ENCODE results near the gene MESP2.

Gene MESP2

DNA sequence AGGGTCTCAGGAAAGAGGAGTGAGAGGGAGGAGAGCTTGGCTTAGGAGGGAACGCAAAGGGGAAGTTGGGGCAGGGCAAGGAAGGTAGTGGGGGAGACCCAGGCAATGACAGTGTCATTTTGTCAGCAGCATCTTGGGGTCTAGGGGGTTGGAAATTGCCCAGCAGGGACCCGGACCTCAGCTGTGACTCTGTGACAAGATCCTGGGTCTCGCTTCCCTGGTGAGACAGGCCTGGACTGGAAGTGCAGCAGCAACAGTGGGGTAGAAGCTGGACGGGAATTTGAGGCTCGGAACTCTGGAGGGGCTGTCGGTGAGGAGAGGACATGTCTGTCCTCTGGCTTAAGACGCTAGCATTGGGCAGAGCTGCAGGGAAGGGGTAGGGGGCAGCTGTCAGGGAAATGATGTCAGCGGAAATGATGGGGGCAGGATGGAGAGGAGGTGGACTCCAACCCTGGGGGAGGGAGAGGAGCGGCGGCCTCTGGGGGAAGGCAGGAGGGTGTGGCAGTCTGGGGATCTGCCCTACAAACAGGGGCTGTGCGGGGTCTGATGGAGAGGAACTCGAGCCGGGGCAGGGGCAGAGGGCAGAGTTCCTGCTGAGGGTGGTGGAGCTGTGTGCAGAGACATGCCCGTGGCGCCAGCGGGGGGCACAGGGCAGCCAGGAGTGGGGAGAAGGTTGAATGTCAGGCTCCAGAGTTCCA is 26.2 kb downstream of the MESP2 start:
- DNase-seq (ENCODE audit: low read depth, low spot score): no peak
- in situ Hi-C loops (cut with HindIII; ENCODE audit: low sequenced_read_pairs): no loop called here
- H3K4me3 ChIP-seq (ENCODE audit: low read depth, low read length): no peak overlapping the region
- TF ChIP-seq, protein P1, sequence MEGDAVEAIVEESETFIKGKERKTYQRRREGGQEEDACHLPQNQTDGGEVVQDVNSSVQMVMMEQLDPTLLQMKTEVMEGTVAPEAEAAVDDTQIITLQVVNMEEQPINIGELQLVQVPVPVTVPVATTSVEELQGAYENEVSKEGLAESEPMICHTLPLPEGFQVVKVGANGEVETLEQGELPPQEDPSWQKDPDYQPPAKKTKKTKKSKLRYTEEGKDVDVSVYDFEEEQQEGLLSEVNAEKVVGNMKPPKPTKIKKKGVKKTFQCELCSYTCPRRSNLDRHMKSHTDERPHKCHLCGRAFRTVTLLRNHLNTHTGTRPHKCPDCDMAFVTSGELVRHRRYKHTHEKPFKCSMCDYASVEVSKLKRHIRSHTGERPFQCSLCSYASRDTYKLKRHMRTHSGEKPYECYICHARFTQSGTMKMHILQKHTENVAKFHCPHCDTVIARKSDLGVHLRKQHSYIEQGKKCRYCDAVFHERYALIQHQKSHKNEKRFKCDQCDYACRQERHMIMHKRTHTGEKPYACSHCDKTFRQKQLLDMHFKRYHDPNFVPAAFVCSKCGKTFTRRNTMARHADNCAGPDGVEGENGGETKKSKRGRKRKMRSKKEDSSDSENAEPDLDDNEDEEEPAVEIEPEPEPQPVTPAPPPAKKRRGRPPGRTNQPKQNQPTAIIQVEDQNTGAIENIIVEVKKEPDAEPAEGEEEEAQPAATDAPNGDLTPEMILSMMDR (IDR thresholded peaks at IDR 0.05; ENCODE audit: low read depth, low read length): no peak

DNA sequence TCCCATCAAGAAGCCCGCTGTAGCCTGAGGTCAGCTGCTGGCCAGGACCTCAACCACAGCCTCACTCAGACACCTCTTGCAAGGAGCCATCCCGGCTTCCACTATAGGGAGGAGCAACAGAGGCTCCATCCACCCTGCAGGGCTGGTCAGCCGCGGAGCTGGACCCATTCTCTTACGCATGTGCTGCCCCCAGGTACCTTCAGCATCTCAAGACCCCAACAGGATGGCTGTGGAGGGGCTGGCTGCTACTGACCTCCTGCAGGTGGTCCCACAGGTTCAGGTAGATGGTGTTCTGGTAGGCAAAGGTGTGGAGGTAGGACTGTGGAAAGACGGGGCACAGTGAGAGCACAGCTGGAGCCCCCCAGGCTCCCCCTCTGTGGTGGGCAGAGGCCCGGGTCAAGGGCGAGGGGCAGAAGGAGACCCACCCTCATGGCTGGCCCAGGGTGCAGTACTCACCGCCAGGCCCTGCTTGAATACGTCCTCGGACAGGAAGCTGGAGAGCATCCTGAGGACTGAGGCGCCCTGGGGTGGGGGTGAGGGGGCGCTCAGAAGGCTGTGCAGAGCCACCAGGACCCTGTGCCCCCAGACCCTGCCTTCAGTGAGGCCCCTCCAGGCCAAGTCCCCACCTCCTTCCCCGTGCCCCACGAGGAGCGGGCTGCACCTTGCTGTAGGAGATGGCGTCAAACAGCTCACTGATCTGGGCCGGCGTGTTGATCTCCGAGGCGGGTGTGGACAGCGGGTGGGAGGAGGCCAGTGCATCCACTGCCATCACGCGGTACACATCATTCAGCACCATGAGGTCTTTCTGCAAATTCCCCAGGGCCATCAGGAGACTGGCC is 27.1 kb downstream of the MESP2 start:
- H3K4me3 ChIP-seq (ENCODE audit: low read depth, low read length): no peak overlapping the region

DNA sequence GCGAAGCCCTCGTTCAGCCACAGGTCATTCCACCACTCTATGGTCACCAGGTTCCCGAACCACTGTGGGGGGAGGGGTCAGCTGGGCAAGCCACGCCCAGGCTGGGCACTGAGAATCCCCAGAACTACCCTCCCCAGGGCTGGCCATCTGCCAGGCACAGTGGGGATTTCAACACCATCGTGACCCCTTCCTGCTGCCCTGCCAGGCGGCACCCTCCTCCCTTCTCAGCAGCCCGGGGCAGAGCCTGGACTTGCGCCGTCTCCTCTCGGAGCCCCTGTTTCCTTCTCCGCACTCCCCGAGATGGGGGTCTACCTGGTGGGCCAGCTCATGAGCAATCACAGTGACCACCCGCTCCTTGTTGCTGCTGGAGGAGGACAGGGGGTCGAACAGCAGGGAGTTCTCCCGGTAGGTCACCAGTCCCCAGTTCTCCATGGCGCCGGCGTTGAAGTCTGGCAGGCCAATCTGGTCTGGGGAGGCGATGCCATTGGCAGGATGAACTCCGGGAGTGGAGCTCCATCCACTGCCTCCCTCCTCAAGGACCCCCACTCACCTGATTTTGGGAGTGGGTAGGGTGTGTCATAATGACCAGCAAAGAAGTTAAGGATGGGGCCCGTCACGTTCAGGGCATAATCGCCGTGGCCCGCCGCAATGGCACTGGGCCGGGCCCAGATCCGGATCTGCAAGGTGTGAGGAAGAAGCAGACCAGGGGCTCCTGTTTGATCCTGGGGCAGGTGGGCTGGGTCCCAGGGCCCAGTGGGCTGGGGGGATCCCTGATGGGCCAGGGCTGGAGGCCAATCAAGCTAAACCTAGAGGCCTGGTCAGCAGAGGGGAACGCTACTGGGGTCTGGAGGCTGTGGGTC is 28.0 kb downstream of the MESP2 start:
- no peak overlapping the region for H3K4me3 ChIP-seq (ENCODE audit: low read depth, low read length)
- in situ Hi-C loops (cut with HindIII; ENCODE audit: low sequenced_read_pairs): no loop called here
- TF ChIP-seq, protein P1 (IDR thresholded peaks at IDR 0.05; ENCODE audit: low read depth, low read length): no peak
- no peak for DNase-seq (ENCODE audit: low read depth, low spot score)

More for the DNA sequence above, 27.1 kb downstream of the MESP2 start:
- TF ChIP-seq, protein P1 (IDR thresholded peaks at IDR 0.05; ENCODE audit: low read depth, low read length): no peak
- DNase-seq (ENCODE audit: low read depth, low spot score): no peak
- in situ Hi-C loops (cut with HindIII; ENCODE audit: low sequenced_read_pairs): no loop called here

DNA sequence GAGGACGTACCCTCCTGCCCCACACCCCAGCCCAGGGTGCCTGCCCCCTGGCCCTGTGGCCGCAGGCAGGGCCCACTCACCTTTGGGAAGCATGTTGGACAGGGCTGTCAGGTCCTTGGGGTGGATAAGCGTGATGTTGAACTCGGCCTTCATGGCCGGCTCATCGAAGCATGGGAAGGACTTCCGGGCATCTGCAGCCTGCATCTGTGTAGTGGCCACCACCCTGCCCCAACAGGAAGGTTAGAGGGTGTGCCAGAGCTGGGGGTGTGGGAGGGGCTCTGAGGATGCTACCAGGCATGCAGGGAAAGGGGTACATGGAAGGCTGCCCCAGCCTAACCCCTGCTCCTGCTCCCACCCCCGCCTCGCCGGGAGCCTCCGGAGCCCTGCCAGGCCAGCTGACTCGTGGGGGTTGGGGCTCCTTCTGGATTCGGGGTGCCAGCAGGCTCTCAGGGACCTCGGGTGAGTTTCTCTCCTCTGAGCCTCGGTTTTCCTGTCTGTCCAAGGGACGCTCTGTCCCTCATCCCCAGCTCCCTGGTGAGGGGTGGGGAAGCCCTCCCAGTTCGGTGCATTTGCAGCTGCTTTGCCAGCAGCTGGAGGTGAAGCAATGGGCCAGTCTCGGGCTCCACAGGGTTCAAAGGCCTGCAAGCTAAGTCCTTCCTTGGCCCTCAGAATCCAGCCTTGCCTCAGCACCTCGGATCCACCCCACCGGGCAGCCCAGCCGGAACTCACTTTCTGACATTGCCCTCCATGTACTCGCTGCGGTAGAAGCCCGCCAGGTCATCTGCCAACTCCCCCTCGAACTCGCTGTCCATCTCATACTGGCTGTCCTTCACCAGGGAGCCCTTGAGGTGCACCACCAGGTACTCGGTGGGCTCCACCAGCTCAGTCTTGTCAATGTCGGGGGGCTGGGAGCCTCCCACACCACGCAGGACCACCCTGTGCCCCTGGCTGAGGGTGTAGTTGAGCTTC is 29.4 kb downstream of the MESP2 start:
- TF ChIP-seq, protein P1 (IDR thresholded peaks at IDR 0.05; ENCODE audit: low read depth, low read length): no peak
- DNase-seq (ENCODE audit: low read depth, low spot score): no peak
- in situ Hi-C loops (cut with HindIII; ENCODE audit: low sequenced_read_pairs): no loop called here
- no peak overlapping the region for H3K4me3 ChIP-seq (ENCODE audit: low read depth, low read length)

DNA sequence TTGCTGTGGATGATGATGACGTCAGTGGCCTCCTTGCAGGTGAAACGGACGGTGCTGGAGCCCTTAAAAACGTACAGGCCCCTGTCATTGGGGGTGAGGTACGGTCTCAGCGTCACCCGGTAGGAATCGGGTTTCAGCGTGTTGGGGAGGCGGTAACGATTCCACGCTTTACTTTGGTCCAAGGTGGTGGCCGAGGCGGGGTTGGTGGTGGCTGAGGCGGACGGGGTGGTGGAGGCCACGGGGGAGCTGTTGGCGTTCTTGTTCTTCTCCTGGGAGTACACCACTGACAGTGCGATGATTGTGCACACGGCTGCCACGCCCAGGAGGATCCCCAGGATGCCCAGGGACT is 30.1 kb downstream of the MESP2 start:
- TF ChIP-seq, protein P1 (IDR thresholded peaks at IDR 0.05; ENCODE audit: low read depth, low read length): no peak
- in situ Hi-C loops (cut with HindIII; ENCODE audit: low sequenced_read_pairs): no loop called here
- no peak for DNase-seq (ENCODE audit: low read depth, low spot score)
- no peak overlapping the region for H3K4me3 ChIP-seq (ENCODE audit: low read depth, low read length)
